Sciatic nerve (tissue), 2 donors: ENCODE data around the gene IPO13. TPM values are rescaled to one million over a fixed set of nuclear protein-coding genes. Genes with fewer than 3 reads are reported as not detected.

Source experiments
- ATAC-seq: fragments of 200-7000 bp; cut with Tn5 transposase; one replicate; pipeline ENCODE4 v1.9.1; 2020; ENCODE audit warnings: mild to moderate bottlenecking, moderate library complexity
- DNase-seq: peaks from one replicate; pipeline ENCODE4 v3.0.0-alpha.2; 2020; ENCODE audit warnings: low spot score
- intact Hi-C: fragments of 100-400 bp; cut with DNase I; formaldehyde crosslinking; loops from one replicate; pipeline ENCODE4 v1.14.2; 2022
- total RNA-seq: library from RNA; stranded (reverse); fragmentation: NEBNext Ultra II Directional; extraction: Animal tissue kit (Norgen Biotek cat#: 25700); gene quantifications from one replicate; pipeline ENCODE4 v1.2.1, GENCODE V29; 2021
- donor health status: DM: no; HTN: no; CAD: no.
- donor health status: DM: no; HTN: no; CAD: no.

The IPO13 gene
- total RNA-seq, 1 donor from 2014 or later = 29.0 TPM

DNA sequence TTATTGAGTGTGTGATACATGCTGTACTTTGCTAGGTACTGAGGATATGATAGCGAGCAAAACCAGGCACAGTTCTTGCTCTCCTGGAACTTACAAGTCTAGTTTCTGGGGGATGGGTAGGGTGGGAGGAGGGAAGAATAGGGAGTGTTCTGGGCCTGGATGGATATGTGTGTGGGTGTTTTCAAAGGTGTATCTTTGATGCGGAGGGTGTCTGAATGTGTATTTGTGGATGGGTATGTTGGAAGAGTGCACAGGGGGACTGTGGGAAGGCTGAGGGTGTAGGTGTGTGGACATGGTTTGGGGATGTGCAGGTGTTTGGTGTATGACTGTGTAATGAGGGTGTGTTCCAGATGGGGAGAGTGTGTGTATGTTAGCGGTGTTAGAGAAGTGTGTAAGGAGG, 18.6 kb downstream of the IPO13 start:
- DNase-seq = no peak
- no peak for ATAC-seq
- intact Hi-C loops = no loop called here

DNA sequence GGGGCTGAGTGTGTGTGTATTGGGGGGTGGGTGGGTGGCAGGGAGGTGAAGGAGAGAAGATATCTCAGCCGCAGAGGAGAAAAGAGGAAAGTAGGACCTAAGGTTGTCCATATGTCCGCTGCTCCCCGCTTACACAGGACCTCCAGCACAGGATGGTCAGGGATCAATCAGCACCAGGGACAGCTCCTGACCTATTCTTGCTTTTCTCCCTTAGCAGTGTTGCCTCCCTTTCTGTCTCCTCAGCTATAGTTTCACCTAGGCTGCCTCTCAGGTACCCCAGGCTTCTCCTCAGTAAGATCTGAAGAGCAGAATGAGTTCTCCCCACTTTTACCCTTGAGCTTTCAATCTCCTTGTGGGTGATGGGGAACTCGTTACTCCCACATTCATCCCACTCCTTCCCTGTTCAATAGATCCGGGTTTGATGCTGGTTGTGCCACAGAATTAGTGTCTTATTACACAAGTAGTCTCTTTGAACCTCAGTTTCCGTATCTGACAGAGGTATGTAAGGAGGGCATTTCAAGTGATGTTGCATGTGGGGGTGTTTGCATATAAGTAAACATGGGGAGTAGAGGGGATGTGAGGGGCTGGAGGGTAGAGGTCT, 21.7 kb downstream of the IPO13 start:
- DNase-seq (no peak), ATAC-seq (no peak)

DNA sequence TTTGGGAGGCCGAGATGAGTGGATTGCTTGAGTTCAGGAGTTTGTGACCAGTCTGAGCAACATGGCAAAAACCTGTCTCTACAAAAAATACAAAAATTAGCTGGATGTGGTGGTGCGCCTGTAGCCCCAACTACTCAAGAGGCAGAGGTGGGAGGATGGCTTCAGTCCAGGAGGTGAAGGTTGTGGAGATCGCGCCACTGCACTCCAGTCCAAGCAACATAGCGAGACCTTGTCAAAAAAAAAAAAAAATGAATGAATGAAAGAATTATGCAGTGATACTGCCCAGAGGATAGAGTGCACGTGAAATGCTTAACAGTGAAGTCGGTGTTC, 22.6 kb downstream of the IPO13 start:
- intact Hi-C loops = no loop called here
- DNase-seq = no peak
- ATAC-seq = no peak

More for the DNA sequence above, 21.7 kb downstream of the IPO13 start:
- intact Hi-C loops = no loop called here

DNA sequence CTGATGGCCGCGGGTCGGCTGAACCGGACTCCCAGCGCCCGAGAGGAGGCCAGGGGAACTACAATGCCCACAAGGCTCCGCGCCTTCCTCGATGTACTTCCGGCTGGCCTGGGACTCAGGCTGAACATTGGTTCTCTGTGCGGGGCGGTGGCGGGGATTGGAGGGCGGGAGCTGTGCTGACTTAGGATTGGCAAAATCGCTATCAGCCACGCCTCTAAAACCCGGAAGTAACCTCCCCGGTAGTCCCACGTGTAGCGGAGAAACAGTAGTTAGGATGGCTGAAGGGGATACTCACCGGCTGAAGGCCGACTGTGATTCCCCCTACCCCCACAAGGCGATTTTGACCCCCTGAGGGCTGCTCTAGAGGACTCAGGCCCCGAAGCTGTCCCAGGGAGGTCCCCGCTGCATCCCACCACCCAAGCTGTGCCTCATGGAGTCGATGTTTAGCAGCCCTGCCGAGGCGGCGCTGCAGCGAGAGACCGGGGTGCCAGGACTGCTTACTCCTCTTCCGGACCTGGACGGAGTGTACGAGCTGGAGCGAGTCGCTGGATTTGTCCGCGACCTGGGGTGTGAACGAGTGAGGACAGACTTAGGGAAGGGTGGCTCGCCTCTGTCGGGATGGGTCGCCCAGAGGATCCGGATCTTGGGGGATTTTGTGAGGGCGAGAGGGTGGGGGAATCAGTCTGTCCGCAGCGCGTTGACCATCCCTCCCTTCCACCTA, 23.2 kb downstream of the IPO13 start, which contains the start of gene DPH2:
DPH2 (plus strand) TSS at position 265 of the 721 bp plus-strand sequence; CDS start at position 431, 166 bp downstream.
- intact Hi-C loops = no loop called here
- DNase-seq (peak; percentile 97), ATAC-seq (peak; percentile 96)

DNA sequence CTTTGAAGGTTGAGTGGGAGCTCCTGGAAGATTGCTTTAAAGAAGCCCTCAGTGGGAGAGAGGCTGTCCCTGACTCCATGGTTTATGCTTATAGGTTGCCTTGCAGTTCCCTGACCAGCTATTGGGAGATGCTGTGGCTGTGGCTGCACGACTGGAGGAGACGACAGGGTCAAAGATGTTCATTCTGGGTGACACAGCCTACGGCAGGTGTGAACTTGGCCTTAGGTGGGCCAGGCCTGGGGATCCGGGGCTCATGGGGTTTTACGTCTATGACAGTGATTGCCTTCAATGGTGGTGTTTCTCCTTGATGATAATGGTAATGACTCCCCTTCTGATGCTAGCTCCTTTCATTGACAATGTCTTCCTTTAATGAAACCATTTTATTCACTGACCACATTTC, 23.8 kb downstream of the IPO13 start:
- DNase-seq (no peak), ATAC-seq (no peak)
- intact Hi-C loops = no loop called here

DNA sequence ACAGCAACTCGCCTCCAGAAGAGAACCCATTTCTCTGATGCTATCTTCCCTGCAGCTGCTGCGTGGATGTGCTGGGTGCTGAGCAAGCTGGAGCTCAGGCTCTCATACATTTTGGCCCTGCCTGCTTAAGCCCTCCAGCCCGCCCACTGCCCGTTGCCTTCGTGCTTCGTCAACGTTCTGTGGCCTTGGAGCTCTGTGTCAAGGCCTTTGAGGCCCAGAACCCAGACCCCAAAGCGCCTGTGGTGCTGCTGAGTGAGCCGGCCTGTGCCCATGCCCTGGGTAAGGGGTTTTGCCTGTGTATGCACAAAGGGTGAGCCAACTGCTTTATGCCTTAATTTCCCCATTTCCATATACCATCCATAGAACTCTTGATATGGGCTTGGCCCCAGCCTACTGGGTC, 24.2 kb downstream of the IPO13 start:
- ATAC-seq (no peak), DNase-seq (no peak)
- intact Hi-C loops = no loop called here

DNA sequence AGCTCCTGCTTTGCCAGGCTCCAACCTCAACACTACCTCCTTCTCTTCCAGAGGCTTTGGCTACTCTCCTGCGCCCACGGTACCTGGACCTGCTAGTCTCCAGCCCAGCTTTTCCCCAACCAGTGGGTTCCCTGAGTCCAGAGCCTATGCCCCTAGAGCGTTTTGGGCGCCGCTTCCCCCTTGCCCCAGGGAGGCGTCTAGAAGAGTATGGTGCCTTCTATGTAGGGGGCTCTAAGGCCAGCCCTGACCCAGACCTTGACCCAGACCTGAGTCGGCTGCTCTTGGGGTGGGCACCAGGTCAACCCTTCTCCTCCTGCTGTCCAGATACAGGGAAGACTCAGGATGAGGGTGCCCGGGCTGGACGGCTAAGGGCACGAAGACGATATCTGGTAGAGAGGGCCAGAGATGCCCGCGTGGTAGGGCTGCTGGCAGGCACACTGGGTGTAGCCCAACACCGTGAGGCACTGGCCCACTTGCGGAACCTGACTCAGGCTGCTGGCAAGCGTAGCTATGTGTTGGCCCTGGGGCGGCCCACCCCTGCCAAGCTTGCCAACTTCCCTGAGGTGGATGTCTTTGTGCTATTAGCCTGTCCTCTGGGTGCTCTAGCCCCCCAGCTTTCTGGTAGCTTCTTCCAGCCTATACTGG, 24.7 kb downstream of the IPO13 start:
- intact Hi-C loops = no loop called here
- DNase-seq = no peak
- no peak for ATAC-seq

DNA sequence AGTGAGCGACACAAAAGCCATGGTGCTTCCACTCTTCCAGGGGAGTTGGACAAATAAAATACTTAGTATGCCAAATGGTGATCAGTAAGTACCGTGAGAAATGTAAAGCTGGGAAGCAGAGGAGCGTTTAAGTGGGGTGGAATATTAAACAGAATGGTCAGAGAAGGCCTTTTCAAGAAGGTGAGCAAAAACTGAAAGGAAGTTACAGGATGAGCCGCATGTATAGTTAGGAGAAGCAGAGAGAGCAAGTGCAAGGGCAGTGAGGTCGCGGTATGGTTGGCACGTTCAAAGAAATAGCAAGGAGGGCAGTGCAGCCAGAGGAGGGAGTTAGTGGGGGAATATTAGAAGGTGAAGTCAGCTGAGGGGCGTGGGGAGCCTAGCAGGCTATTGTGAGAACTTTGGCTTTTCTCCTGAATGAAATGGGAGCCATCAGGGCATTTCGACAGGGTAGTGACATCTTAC, 27.3 kb downstream of the IPO13 start:
- ATAC-seq = no peak
- peak; percentile 54 for DNase-seq
- intact Hi-C loops = no loop called here

DNA sequence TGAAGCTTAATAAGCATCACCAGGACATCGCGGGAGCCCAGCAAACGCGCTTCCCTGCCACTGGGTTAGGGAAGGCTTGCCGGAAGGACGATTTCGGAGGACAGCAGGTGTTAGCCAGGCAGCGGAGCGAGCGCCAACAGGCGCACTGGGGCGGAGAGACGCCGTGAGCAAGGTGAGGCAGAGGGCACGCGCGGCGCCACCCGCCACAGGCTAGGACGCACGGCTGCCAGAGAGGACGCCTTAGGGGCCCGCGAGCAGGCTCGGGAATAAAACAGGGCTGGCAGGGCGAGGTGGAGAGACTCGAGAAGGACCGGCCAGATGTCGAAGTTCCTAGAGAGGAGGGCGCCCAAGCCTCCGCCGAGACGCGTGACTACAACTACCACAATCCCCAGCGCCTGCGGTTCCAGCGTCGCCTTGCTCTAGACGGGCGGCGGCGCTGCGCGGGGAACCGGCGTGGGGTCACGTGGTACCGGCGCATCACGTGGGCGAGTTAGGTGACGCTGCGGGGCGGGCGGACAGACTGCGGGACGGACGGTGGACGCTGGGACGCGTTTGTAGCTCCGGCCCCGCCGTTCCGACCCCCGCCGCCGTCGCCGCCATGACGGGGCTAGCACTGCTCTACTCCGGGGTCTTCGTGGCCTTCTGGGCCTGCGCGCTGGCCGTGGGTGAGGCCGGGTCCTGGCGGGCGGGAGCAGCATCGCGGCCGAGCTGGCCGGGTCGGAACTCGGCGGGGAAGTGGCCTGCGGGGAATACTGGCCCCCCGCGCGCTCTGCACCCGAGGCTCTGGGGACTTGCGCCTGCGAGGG, 27.9 kb downstream of the IPO13 start, which contains the start of gene ATP6V0B:
ATP6V0B (plus strand) TSS at position 518 of the 806 bp plus-strand sequence; CDS start at position 599, 81 bp downstream.
- DNase-seq (peak; percentile 99), ATAC-seq (peak; percentile 92)
- intact Hi-C loops = no loop called here

DNA sequence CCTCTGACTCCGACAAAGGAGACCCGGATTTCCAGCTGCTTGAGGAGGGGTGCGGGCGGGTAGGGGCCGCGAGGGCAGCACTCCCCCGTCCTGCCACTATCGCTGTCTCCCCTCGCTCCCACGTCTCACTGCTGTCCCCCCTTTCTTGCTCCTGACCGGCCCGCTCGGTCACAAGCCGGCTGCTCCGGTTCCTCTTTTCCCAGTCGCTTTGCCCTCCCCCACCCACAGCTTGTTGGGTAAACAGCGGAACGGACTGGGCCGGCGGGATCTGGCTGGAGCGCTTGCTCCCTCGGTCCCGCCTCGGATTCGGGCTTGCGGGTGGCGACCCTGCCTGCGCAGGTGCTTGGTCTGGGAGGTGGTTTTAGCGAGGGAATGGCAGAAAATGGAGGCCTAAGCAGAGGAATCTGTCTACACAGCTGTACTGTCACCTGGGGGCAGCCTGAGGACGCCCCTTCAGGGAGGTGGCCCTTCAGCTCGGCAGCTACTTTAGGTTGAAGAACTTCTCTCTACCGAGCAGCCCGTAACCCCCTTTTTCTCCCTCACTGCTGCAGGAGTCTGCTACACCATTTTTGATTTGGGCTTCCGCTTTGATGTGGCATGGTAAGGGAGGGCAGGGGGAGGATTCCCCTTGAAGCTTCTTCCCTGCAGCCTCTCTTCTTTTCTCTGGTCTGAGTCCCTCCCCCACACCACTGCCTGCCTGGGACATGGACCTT, 28.7 kb downstream of the IPO13 start:
- ATAC-seq (peak; percentile 31), DNase-seq (peak; percentile 83)
- intact Hi-C loops = no loop called here

DNA sequence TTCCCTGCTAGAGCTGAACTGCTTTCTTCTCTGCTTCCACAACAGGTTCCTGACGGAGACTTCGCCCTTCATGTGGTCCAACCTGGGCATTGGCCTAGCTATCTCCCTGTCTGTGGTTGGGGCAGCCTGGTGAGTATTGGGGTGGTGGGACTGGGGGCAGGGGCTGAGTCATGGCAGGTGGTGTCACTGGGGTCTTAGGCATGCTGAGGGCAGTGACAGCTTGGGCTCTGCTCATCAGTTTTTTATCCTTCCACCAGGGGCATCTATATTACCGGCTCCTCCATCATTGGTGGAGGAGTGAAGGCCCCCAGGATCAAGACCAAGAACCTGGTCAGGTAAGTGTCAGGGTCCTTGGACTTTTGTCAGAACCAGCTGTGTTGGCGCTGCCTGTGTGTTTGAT, 29.3 kb downstream of the IPO13 start:
- intact Hi-C loops = no loop called here
- ATAC-seq = no peak
- DNase-seq = no peak

DNA sequence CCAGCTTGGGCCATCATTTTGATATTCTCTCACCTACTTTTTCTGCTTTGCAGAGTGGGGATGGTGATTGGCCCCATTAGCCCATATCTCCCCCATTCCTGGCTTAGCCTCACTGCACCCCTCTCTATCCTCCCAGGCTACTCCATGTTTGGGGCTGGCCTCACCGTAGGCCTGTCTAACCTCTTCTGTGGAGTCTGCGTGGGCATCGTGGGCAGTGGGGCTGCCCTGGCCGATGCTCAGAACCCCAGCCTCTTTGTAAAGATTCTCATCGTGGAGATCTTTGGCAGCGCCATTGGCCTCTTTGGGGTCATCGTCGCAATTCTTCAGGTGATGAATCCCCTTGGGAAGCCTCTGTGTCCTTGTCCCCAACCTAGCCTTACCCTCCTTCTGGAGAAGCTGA, 30.1 kb downstream of the IPO13 start:
- intact Hi-C loops = no loop called here
- DNase-seq = no peak
- ATAC-seq = no peak

DNA sequence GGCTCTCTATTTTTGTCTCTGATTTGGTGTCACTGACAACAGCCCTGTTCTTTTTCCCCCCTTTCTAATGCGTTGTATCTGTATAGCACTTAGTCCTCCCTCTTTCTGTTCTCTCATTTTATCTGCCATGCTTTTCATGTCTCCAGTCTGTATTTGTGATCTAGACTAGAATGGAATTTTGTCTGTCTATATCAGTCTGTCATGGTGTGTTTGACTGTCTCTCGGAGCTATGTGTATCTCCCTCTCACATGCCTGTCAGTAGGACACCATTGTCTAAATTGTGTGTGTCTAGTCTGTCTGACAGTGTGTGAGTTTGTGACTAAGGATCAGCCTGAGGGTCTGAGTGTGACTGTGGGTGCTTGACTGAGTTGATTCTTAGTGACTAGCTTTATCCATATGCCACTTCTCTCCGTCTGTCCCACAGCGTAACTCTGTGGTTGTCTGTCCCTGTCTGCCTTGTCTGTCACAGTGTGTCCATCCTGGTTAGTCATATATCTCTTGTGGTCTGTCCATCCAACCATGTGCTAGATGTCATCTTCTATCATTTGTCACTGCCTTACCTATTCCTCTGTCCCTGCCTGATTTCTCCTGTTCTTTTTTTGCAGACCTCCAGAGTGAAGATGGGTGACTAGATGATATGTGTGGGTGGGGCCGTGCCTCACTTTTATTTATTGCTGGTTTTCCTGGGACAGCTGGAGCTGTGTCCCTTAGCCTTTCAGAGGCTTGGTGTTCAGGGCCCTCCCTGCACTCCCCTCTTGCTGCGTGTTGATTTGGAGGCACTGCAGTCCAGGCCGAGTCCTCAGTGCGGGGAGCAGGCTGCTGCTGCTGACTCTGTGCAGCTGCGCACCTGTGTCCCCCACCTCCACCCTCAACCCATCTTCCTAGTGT, 30.9 kb downstream of the IPO13 start:
- ATAC-seq (no peak), DNase-seq (no peak)
- intact Hi-C loops = no loop called here

DNA sequence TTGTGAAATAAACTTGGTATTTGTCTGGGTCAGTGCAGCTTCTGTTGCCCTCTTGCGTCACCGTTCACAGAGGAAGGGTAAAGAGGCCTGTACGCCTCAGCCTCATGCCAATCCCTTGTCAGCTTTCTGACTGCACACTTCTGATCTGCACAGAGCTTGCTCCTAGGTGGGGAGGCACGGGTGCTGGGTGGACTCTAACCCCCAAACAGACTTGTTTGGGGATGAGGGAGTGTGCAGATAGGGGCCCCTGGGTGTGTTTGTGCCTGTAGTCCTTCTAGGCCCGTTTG, 31.5 kb downstream of the IPO13 start:
- DNase-seq (no peak), ATAC-seq (no peak)
- intact Hi-C loops = no loop called here

DNA sequence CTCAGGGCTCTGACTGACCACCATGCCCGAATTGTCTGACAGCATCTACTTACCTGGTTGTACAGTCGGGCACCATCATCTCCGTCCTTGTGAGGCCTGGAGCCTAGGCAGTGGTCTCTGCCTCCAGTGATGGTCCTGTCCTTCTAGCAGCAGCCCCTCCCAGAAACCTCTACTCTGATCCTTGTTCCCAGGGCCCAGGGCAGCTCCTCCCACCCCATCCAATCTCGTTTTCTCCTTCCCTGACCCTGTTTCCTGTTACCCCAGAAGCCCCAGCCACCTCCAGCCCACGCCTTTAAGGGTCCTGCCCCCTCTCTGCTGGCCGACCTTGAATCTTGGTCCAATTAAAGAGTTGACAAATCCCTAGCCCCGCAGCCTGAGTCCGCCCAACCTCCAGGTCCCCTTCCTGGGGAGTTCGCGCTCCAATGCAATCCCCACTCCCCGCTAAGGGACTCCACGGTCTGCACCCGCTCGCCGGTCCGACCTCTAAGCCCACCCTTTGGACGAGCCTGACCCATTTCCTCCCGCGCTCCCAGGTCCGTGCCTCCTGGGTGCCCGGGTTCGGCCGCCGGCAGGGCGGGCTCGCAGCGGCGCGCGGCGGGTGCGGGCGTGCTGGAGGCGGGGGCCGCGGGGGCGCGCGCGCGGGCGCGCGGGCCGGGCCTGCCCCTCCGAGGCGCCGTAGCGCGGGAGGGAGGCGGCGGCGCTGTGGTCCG, 32.0 kb downstream of the IPO13 start, which contains the start of gene B4GALT2:
B4GALT2 (plus strand) TSS at position 660 of the 710 bp plus-strand sequence. CDS start 1,951 bp downstream, outside the sequence.
- intact Hi-C loops = no loop called here
- ATAC-seq (no peak), DNase-seq (no peak)

DNA sequence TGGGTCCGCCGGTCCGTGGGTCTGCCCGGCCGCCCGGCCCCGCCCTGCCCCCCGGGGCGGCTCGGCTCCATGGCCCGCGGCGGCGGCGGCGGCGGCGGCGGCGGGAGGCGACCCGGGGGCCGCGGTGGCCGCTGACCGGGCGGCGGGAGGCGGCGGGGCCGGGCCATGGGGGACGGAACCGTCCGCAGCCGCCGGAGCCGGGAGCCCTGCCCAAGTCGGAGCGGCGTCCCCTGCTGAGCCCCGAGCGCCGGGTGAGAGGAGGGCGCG, 32.4 kb downstream of the IPO13 start:
- intact Hi-C loops = no loop called here
- DNase-seq = no peak
- ATAC-seq = no peak

DNA sequence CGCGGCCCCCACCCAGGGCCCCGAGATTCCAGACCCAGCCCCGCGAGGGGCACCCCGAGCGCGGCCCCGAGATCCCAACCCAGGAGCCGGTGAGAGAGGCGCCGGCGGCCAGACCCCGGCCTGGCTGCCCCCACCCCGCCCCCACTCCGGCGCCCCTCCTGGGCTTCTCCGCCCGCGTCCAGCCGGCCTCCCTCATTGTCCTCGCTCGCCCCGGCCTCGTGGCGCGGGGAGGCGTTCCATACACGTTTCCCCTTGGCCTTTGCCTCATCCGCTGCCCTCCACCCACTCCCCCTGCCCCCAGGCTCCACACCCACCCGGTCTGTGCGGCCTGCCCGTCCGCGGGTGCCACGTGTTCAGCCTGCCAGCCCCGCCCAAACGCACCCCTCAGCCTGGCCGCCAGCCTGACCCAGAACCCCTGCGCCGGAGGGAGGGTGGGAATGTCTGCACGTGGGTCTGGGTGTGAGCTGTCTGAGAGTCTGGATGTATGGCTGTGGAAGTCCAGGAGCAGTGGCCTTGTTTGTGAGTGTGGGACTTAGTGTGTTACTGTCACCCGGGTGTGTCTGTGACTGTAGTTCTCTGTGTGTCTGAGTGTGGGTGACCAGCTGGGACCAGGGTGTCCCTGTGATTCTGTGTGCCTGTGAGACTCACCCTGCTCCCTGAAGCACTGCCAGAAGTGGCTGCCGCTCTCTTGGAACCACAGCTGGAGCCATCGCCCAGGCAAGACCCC, 32.9 kb downstream of the IPO13 start:
- intact Hi-C loops = no loop called here
- DNase-seq = peak; percentile 72
- ATAC-seq = peak; percentile 41
